ENCODE data around the gene CFAP68. TPM values are rescaled to one million over a fixed set of nuclear protein-coding genes. Genes with fewer than 3 reads are reported as not detected.
"Not testable (repeated sequence)": the region's sequence is repeated elsewhere in the genome, so short reads cannot be mapped to it uniquely, and the experiment has no call there.

The CFAP68 gene
- total RNA-seq, 1 donor from 2014 or later = 29.5 TPM

DNA sequence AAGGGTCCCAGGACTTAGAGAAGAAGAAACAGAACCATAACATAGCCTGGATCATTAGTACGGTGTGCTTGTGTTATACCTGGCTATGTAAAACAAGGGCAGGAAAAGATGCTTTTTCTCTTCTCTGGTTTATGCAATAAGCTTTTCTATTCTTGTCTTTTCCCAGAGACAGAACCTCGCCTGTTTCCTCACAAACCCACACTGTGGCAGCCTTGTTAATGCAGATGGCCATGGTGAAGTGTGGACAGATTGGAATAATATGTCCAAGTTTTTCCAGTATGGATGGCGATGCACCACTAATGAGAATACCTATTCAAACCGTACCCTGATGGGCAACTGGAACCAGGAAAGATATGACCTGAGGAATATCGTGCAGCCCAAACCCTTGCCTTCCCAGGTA lies 2.9 kb downstream of the CFAP68 start:
- TF ChIP-seq, protein P1, sequence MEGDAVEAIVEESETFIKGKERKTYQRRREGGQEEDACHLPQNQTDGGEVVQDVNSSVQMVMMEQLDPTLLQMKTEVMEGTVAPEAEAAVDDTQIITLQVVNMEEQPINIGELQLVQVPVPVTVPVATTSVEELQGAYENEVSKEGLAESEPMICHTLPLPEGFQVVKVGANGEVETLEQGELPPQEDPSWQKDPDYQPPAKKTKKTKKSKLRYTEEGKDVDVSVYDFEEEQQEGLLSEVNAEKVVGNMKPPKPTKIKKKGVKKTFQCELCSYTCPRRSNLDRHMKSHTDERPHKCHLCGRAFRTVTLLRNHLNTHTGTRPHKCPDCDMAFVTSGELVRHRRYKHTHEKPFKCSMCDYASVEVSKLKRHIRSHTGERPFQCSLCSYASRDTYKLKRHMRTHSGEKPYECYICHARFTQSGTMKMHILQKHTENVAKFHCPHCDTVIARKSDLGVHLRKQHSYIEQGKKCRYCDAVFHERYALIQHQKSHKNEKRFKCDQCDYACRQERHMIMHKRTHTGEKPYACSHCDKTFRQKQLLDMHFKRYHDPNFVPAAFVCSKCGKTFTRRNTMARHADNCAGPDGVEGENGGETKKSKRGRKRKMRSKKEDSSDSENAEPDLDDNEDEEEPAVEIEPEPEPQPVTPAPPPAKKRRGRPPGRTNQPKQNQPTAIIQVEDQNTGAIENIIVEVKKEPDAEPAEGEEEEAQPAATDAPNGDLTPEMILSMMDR (conservative IDR thresholded peaks at IDR 0.05; ENCODE audit: low read depth, low read length) = no peak
- DNase-seq (ENCODE audit: low read depth) = no peak
- H3K4me3 ChIP-seq (ENCODE audit: low read depth, low read length) = no peak overlapping the region

DNA sequence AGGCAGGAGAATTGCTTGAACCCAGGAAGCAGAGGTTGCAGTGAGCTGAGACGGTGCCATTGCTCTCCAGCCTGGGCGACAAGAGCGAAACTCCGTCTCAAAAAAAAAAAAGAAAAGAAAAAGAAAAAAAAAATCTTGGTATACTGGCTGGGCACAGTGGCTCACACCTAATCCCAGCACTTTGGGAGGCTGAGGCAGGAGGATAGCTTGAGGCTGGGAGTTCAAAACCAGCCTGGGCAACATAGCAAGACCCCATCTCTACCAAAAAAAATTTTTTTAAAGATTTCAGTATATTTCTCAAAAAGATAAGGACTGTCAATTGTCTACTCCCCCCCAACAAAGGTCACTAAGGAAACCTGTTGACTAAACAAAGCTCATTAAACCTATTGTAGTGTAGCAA lies 5.7 kb downstream of the CFAP68 start:
- DNase-seq (ENCODE audit: low read depth); H3K4me3 ChIP-seq (ENCODE audit: low read depth, low read length): not testable (repeated sequence)

DNA sequence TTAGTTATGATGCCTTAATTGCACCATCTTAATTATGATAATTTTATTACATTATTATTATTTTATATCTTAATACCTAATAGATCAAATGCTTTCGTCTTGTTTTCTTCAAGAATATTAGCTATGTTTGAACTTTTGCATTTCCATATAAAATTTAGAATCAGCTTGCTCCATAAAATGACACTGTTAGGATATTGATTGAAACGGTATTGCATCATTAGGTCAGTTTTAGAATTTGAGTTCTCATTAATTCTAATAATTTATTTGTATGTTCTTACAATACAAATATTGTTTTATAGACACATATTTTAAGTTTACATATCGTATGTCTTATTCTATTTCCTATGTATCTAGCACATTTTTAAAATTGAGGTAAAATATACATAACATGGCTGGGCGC lies 6.7 kb downstream of the CFAP68 start:
- H3K4me3 ChIP-seq (ENCODE audit: low read depth, low read length) = no peak overlapping the region
- DNase-seq (ENCODE audit: low read depth) = no peak
- TF ChIP-seq, protein P1 (conservative IDR thresholded peaks at IDR 0.05; ENCODE audit: low read depth, low read length) = no peak

DNA sequence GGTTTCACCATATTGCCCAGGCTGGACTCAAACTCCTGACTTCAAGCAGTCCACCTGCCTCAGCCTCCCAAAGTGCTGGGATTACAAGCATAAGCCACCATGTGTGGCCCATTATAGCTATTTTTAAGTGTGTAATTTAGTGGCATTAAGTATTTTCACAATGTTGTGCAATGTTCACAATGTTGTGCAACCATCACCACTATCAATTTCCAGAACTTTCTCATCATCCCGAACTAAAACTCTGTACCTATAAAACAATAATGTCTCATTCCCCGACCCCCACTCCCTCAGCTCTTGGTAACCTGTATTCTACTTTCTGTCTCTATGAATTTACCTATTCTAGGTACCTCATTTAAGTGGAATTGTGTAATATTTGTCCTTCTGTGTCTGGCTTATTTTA lies 7.5 kb downstream of the CFAP68 start:
- TF ChIP-seq, protein P1 (conservative IDR thresholded peaks at IDR 0.05; ENCODE audit: low read depth, low read length) = no peak
- H3K4me3 ChIP-seq (ENCODE audit: low read depth, low read length) = no peak overlapping the region
- no peak for DNase-seq (ENCODE audit: low read depth)

DNA sequence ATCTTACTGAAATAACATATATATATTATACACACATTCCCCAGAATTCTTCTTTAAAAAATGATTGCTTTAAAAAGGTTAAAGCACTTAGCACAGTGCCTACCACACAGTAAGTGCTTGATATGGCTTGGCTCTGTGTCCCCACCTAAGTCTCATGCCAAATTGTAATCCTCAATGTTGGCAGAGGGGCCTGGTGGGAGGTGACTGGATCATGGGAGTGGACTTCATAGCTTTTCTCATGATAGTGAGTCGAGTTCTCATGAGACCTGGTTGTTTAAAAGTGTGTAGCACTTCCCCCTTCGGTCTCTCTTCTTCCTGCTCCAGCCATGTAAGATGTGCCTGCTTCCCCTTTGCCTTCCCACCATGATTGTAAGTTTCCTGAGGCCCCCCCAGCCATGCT lies 26.1 kb downstream of the CFAP68 start:
- DNase-seq (ENCODE audit: low read depth) = no peak
- H3K4me3 ChIP-seq (ENCODE audit: low read depth, low read length) = no peak overlapping the region
- TF ChIP-seq, protein P1 (conservative IDR thresholded peaks at IDR 0.05; ENCODE audit: low read depth, low read length) = no peak

DNA sequence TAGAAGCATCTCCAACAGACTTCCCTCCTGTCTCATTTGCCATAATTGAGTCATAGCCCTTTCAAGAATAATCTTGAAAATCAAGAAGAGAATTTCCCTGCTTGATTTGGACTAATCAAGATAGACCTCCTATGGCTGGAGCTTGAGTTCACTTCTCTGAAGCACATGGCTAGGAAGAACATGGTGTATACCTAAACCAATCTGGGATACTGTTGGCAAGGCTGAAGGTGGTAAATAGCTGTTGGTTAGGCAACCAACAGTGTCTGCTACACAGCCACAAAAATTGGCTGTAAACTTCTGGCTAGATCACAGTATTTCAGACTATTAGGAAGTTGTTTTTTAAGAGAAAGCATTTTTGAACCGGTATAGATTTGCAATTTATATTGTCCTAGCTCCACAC lies 27.3 kb downstream of the CFAP68 start:
- TF ChIP-seq, protein P1 (conservative IDR thresholded peaks at IDR 0.05; ENCODE audit: low read depth, low read length) = no peak
- DNase-seq (ENCODE audit: low read depth) = no peak
- H3K4me3 ChIP-seq (ENCODE audit: low read depth, low read length) = no peak overlapping the region

DNA sequence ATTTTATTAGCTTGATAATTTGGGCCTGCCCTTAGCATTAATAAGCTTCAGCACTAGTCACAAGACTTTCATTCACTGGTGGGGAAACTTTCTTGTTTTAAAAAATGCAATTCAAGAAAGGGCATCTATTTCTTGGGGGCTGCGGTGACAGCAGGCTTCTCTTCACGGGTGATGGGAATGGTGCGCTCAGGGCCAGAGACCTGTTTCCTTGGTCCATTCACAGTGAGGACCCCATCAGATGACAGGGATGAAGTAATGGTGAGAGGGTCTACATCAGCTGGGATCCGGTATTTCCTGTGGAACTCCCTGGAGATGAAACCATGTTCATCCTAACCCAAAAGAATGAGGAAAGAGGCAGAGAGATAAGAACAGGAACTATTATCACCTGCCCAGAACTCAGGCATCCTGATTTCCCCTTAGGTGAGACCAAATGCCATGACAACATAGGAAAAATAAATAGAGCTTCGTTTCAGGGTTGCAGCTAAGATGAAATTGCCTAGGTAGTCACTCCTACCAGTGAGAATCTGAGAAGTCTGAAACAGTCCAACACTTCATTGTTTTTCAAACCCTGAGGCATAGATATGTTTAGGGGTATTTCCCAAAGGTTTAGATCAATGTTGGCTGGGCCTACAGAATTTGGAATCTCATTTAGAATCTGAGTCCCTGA lies 29.4 kb downstream of the CFAP68 start:
- peak overlapping the region; percentile 67 for H3K4me3 ChIP-seq (ENCODE audit: low read depth, low read length)
- TF ChIP-seq, protein P1 (conservative IDR thresholded peaks at IDR 0.05; ENCODE audit: low read depth, low read length) = no peak
- DNase-seq (ENCODE audit: low read depth) = no peak

All from epithelial cell of proximal tubule (primary cell).